ENCODE results near the gene MAP3K20.
"Not testable (repeated sequence)": the region's sequence is repeated elsewhere in the genome, so short reads cannot be mapped to it uniquely, and the experiment has no call there.

The MAP3K20 gene

DNA sequence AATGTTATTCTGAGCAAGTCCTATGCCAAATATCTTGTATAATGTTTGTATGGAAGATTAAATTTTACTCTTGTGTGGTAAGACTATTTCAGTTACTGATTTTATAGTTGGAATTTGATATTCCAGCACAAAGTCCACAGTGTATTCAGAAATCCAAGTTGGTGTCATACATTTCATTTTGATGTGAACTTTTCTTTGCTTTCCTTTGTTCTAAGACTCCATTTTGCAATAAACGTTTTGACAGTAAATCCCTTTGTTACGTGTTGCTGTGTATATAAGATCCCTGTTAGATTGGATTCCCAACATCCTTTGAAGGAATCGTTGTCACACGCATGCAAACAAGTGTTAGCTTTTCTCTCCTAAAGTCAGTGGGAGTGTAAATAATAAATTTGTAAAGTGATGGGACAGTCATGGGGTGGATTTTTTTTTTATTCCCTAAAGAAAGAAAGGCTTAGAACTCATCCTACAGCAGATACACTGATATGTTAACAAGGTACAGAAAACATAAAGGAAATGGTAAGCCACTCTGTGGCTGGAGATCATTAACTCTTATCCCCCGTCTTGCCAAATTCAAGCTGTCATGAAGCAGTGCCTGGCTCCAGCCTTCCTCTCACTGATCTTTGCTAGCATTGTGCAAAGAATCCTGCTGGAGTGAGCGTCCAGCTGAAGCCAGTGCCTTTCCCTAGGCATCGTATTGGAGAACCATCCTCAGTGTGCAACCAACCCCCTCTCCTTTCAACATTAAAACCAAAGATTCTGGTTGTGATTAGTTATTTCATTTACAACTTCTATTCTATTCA lies 151.5 kb downstream of the MAP3K20 start:
- no peak for DNase-seq (ENCODE audit: extremely low read depth in 1 of 2, low read depth in 1 of 2)

GRCh38 chr2:173229086-173229485 lies 153.4 kb downstream of the MAP3K20 start:
- DNase-seq (ENCODE audit: extremely low read depth in 1 of 2, low read depth in 1 of 2), result no peak

DNA sequence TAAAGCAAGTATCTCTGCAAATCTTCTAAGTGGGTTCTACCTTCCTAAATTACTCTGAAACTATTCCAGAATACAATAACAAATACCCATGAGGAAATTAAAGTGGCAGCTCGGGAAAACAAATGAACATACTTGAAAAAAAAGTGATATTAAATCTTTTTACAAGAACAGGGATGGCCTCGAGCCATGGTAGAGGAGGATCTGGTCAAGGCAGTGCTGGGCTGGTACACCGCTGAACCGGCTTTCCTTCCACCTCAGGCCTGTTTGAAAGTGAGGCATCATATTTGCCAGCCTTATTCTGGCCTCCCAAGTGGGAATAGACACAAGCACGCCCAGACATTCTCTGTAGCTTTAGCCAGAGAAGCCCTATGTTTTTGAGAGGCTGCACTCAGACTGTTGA lies 154.5 kb downstream of the MAP3K20 start:
- DNase-seq (ENCODE audit: extremely low read depth in 1 of 2, low read depth in 1 of 2), result no peak

DNA sequence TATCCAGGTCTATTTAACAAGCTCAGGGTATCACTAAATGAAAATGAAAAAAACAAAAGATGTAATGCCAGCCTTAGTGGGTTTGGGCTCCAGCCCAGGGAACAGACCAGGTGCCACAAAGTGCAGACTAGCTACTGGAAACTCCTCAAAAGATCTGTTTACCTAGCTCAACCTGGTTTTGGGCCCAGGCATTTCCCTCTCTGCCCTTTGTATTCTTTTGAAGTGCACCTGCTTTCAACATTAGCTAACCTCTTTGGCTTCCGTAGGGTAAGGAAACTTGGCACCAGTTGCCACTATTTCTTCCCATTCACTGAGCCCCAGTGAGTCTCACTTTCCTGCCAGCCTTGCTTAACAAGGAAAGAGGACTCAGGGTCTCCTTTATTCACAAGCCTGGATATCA lies 155.4 kb downstream of the MAP3K20 start:
- DNase-seq (ENCODE audit: extremely low read depth in 1 of 2, low read depth in 1 of 2), result no peak

DNA sequence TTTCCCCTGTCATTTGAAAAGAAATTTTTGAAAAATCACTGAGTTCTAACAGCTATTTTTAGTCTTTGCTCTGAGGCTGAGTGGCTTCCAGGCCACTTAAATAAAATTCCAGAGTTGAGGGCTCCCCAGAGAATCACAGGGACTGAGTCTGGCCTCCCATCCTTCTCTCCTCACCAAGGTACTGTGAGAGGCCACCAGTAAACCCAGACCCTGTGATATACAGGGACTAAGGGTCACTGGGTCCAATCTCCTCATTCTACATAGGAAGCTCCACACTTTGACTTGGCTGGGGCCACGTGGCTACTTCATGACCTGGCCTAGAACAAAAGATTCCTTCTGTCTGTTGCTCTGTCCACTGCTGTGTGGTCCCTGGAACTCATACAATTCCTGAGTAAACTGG lies 155.8 kb downstream of the MAP3K20 start:
- DNase-seq (ENCODE audit: extremely low read depth in 1 of 2, low read depth in 1 of 2), result no peak

- no peak for DNase-seq (ENCODE audit: extremely low read depth in 1 of 2, low read depth in 1 of 2)
Observed at GRCh38 chr2:173232956-173233744, 157.5 kb downstream of the MAP3K20 start.

DNA sequence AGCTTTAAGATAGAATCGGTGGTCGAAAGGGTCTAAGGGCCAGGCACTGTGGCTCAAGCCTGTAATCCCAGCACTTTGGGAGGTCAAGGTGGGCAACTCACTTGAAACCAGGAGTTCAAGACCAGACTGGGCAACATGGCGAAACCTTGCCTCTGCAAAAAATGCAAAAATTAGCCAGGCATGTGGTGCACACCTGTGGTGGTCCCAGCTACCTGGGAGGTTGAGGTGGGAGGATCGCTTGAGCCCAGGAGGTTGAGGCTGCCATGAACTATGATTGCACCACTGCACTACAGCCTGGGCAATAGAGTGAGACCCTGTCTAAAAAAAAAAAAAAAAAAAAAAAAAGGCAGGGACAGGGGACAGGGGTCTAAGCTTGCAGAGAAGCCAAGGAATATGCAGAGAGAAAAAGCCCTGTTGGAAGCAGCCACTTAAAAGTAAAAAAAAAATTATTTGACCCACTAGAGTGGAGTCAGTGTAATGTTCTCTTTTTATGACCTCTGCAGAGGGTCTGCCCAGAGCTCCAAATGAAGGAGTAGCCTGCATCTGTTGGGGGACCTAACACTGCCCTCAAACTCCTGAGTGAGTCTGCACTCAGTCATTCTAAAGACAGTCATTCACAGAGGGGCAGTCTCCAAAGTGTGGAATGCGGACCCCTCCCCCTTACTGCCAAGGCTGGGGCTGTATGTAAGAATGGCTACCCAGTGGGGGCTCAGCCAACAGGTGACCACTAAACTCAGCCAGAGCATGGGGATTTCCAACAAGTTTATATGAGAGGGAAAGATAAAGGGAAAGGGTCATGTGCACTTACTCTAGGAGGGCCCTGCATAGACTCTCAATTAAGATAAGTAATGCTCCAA lies 160.5 kb downstream of the MAP3K20 start:
- no peak for DNase-seq (ENCODE audit: extremely low read depth in 1 of 2, low read depth in 1 of 2)

DNA sequence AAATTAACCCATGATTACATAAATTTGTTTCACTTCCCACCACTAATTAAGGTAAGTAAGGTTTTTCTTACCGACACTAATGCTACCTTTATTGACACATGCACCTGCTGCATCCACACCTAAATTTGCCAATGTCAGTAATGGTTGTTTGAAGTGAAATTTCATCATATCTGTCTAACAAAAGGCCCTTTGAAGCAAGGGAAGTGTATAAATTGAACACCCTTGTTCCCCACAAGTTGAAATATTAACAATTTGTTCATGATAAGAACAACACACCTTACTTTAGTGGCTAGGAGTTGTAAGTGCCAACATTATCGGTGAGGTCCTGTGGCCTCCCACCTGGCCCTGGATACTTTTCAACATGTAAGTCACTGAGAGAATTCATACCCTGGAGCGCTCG lies 162.7 kb downstream of the MAP3K20 start:
- DNase-seq (ENCODE audit: extremely low read depth in 1 of 2, low read depth in 1 of 2), result no peak

DNA sequence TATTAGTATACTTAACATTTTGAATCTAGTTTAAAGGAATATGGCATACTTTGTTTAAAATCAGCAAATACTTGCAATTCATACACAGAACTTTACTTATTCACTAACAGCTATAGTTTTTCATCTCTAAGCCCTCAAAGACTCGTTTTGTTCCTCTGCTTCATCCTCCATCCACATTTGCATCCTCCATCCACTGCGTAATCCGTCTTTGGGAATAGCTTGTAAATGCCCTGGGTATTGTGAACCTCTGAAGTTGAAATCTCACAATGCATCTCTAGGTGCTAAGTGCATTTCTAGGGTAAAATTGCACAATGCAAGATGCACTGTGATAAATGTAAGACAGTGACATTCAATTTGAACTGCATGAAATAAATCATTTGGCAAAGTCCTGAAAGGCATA lies 163.2 kb downstream of the MAP3K20 start:
- no peak for DNase-seq (ENCODE audit: extremely low read depth in 1 of 2, low read depth in 1 of 2)

DNA sequence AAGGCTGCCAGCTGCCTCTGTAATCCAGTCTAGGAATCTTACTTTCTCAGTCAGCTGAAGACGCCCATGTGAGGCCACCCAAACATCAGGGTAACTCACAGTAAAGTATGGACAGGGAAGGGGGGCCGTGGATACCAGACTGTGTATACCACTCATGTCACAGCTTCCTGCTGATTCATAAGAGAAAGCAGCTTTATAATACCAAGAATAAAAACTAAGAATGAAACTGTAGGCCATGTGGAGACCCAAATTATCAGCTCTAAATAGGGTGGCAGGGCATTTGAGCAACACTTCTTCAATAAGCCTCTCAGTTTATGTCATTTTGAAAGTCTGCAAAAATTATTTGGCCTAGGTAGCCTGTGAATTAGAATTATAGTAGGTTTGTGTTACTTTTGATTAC lies 164.0 kb downstream of the MAP3K20 start:
- no peak for DNase-seq (ENCODE audit: extremely low read depth in 1 of 2, low read depth in 1 of 2)

- no peak for DNase-seq (ENCODE audit: extremely low read depth in 1 of 2, low read depth in 1 of 2)
Observed at GRCh38 chr2:173240083-173240482, 164.4 kb downstream of the MAP3K20 start.

DNA sequence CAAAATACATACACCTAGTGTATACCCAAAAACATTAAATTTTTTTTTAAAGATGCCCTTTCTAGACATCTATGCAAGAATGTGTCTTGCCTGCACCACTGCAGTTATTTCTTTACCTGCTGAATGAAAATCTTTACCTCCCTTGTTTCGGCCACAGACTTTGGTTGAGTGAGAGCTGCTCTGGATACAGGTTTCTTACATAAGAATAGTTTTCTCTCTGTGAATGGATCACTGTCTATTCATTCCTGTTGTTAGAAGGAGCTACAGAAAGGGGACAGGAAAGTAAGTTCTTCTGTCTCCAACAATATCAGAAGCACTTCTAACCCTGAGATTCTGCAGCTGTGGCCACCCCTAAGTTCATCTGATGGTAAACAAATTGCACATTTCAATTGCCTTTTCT lies 166.0 kb downstream of the MAP3K20 start:
- no peak for DNase-seq (ENCODE audit: extremely low read depth in 1 of 2, low read depth in 1 of 2)

- no peak for DNase-seq (ENCODE audit: extremely low read depth in 1 of 2, low read depth in 1 of 2)
Observed at GRCh38 chr2:173247156-173247555, 171.5 kb downstream of the MAP3K20 start.

- DNase-seq (ENCODE audit: extremely low read depth in 1 of 2, low read depth in 1 of 2), result no peak
Observed at GRCh38 chr2:173248381-173248780, 172.7 kb downstream of the MAP3K20 start.

DNA sequence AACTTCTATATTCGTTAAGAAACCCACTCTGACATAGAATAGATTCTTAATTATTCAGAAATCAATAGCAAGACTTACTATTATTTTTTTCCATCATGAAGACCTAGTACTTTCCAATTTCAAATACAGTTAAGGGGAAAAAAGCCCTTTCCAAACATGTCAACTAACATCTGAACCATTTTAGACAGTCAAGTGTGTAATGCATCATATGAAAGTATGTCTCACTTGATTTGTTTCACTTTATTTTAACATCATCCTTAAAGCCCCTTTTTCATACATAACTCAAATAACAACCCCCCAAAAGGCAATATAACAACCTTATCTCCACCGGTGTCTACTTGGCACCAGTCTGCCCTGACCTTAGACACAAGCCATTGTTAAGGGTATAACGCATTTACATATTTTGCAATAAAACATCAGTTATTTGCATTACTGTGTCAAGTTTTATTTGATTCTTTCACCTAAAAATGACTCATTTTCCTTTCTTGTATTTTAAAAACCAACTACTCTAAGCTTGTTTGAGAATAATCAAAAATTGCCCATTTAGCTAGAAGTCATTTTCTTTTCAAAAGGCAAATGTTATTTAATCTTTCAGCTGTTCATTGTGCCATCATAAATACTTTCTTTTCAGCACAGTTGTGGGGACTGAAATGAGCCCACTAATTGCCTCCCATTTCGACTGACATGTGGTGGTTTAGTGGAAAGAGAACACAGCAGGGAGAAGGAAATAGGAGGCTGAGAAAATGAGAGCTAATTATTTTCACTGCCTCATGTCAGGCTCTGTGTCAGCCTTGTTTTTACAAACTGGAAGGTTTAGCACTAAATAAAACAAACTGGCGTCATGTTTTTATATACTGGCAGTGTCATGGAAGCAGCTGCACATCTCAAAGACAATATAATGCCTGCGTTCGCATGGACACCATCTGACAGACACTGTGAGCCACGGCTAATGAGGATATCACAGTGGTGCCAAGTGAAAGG lies 174.3 kb downstream of the MAP3K20 start:
- no peak for DNase-seq (ENCODE audit: extremely low read depth in 1 of 2, low read depth in 1 of 2)

- DNase-seq (ENCODE audit: extremely low read depth in 1 of 2, low read depth in 1 of 2), result no peak
Observed at GRCh38 chr2:173251225-173251624, 175.6 kb downstream of the MAP3K20 start.

- no peak for DNase-seq (ENCODE audit: extremely low read depth in 1 of 2, low read depth in 1 of 2)
Observed at GRCh38 chr2:173252581-173252980, 176.9 kb downstream of the MAP3K20 start.

- DNase-seq (ENCODE audit: extremely low read depth in 1 of 2, low read depth in 1 of 2), result no peak
Observed at GRCh38 chr2:173254659-173255058, 179.0 kb downstream of the MAP3K20 start.

DNA sequence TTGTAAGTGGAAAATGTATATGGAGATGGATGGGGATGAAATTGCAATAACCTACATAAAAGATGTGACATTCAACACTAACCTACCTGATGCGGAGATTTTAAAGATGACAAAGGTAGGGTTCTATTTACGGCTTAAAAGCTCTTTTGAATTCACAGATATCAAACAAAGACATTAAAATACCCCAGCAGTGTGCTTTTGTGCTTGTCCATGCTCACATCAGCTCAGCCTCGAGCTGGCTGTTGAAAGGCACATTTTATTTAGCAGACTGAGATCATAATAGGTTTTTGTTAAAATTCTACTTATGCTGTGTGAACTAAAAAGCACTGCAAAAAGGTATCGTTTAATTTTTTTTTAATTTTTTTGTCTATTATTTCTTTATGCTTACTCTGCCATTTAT lies 183.1 kb downstream of the MAP3K20 start:
- no peak for DNase-seq (ENCODE audit: extremely low read depth in 1 of 2, low read depth in 1 of 2)

GRCh38 chr2:173262356-173262755 lies 186.7 kb downstream of the MAP3K20 start:
- not testable (repeated sequence) for DNase-seq (ENCODE audit: extremely low read depth in 1 of 2, low read depth in 1 of 2)

Measured in activated CD8-positive, alpha-beta memory T cell treated with anti-CD3 and anti-CD28 coated beads for 1 hour (primary cell).